22Rv1 (cell line): ENCODE data around the gene C1QL4.

Source experiments
- CTCF ChIP-seq: fragments of 450-650 bp; IDR thresholded peaks from 2 replicates; pipeline ENCODE4 v1.5.1; 2017; ENCODE audit warnings: mild to moderate bottlenecking
- ZFX ChIP-seq: fragments of 450-650 bp; IDR thresholded peaks from 2 replicates; pipeline ENCODE4 v1.6.1; 2017; ENCODE audit warnings: antibody characterized with exemption, borderline replicate concordance

- no peak for TF ChIP-seq CTCF
- TF ChIP-seq ZFX, result no peak
Observed at GRCh38 chr12:49323524-49324097, 13.4 kb downstream of the C1QL4 start.
